Inferior parietal cortex (tissue), 1 donor: ENCODE measurements around the gene REEP2.
"Not testable (repeated sequence)": the region's sequence is repeated elsewhere in the genome, so short reads cannot be mapped to it uniquely, and the experiment has no call there.

Experiments used
- DNase-seq: peaks from one replicate; pipeline ENCODE4 v3.0.0-alpha.2; 2016; ENCODE audit errors: extremely low spot score

REEP2 gene

DNA sequence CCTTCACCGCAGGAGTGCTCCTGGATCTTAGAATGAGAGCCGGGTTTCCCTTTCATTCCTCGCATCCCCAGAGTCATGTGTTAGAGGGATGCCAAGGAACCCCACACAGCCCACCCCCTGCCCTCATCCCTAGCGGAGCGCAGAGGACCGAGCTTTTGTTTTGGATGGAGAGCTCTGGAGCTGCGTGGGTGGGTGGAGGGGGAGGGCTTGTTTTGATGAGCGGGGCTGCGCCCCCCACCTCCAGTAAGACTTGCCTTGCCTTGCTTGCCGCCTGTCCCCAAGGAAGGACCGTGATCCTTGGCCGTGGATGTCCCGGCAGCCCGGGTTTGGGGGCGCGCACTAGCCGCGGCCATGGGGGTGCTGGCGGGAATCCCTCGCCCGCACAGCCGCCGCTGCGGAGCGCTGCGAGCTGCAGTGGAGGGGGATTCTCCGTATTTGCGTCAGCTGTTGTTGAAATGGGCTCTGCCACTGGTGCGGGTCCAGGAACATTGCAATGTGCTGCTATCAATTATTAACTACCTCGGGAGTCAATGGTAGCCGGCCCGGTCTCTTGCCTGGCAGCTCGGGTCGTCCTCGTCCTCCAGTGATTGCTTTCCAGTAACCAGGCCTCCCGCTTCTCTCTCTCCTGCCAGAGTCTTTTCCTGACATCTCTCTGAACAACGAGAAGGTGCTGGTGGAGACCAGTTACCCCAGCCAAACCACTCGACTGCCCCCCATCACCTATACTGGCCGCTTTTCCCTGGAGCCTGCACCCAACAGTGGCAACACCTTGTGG is 27.5 kb downstream of the REEP2 start:
- DNase-seq = no peak

DNA sequence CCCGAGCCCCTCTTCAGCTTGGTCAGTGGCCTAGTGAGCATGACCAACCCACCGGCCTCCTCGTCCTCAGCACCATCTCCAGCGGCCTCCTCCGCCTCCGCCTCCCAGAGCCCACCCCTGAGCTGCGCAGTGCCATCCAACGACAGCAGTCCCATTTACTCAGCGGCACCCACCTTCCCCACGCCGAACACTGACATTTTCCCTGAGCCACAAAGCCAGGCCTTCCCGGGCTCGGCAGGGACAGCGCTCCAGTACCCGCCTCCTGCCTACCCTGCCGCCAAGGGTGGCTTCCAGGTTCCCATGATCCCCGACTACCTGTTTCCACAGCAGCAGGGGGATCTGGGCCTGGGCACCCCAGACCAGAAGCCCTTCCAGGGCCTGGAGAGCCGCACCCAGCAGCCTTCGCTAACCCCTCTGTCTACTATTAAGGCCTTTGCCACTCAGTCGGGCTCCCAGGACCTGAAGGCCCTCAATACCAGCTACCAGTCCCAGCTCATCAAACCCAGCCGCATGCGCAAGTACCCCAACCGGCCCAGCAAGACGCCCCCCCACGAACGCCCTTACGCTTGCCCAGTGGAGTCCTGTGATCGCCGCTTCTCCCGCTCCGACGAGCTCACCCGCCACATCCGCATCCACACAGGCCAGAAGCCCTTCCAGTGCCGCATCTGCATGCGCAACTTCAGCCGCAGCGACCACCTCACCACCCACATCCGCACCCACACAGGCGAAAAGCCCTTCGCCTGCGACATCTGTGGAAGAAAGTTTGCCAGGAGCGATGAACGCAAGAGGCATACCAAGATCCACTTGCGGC is 28.2 kb downstream of the REEP2 start:
- no peak for DNase-seq

DNA sequence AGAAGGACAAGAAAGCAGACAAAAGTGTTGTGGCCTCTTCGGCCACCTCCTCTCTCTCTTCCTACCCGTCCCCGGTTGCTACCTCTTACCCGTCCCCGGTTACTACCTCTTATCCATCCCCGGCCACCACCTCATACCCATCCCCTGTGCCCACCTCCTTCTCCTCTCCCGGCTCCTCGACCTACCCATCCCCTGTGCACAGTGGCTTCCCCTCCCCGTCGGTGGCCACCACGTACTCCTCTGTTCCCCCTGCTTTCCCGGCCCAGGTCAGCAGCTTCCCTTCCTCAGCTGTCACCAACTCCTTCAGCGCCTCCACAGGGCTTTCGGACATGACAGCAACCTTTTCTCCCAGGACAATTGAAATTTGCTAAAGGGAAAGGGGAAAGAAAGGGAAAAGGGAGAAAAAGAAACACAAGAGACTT is 28.9 kb downstream of the REEP2 start:
- DNase-seq = no peak

DNA sequence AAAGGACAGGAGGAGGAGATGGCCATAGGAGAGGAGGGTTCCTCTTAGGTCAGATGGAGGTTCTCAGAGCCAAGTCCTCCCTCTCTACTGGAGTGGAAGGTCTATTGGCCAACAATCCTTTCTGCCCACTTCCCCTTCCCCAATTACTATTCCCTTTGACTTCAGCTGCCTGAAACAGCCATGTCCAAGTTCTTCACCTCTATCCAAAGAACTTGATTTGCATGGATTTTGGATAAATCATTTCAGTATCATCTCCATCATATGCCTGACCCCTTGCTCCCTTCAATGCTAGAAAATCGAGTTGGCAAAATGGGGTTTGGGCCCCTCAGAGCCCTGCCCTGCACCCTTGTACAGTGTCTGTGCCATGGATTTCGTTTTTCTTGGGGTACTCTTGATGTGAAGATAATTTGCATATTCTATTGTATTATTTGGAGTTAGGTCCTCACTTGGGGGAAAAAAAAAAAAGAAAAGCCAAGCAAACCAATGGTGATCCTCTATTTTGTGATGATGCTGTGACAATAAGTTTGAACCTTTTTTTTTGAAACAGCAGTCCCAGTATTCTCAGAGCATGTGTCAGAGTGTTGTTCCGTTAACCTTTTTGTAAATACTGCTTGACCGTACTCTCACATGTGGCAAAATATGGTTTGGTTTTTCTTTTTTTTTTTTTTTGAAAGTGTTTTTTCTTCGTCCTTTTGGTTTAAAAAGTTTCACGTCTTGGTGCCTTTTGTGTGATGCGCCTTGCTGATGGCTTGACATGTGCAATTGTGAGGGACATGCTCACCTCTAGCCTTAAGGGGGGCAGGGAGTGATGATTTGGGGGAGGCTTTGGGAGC is 29.5 kb downstream of the REEP2 start:
- DNase-seq = no peak

DNA sequence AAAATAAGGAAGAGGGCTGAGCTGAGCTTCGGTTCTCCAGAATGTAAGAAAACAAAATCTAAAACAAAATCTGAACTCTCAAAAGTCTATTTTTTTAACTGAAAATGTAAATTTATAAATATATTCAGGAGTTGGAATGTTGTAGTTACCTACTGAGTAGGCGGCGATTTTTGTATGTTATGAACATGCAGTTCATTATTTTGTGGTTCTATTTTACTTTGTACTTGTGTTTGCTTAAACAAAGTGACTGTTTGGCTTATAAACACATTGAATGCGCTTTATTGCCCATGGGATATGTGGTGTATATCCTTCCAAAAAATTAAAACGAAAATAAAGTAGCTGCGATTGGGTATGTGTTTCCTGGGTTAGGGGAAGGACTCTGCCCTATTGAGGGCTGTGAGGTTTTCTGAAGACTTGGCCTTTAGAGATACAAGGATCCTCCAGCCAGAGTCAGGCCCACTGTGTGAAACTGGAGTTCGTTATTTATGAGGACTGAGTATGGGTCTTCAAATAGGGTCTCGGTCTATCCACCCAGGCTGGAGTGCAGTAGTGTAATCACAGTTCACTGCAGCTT is 30.2 kb downstream of the REEP2 start:
- no peak for DNase-seq

DNA sequence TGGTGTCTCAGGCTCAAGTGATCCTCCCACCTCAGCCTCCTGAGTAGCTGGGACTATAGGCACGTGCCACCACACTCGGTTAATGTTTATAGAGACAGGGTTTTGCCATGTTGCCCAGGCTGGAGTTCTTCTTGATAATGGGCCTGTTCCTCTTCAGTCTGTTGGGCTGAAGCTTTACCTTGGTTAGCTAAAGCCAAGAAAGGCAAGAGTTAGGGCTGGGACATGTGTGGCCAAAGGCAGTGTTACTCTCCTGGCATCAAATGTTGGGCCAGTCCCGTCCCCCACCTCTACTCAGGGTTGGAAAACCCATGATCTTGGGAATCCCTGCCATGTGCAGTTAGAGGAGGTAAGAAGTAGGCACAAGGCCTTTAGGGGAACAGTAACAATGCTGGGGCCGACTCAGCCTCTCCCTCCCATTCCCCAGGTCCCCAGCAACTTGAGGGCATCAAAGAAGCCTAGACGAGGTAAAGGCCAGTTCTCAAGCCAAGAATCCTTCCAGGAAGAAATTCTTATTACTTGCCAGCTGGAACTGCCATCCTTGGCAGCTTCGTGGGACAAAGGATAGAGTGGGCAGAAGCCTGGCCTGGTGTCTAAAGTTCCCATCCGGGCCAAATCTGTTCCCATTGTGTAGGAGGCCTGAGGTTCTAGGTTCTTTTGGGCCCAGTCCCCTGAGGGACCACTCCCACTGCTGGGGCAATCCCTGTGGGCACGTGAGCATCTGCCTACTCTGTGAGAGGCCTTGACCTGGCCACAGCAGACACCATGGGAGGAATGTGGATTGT is 30.9 kb downstream of the REEP2 start:
- DNase-seq = no peak

DNA sequence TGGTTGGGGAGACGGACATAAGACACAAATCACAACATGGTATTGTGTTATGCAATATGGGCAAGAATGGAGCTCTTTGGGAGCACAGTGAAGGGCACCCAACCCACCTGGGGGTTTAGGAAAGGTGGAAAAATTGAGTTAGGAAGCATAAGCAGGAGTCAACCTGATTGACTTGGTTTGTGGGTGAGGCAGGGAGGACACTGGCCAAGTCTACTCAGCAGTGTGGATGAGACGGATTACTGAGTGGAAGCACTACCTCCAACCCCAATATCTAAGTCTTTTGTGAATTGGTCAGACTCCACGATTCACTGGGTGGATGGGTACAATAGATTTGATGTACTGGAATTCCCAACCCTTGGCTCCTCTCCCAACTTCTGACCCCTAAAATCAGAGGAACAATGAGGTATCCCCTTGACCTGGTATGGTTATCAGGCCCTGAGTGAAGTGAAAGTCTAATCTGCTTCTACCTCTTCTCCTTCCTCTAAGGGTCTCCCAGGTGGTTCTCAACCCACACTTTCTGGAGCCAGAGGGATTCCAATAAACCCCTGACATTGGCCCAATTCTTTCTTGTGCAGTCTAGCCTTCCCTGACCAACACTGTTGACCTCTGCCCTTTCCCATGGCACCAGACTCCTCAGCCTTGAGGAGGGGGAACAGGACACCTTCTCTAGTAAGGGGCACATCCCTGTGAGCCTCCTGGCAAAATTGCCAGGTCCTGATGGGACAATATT is 31.6 kb downstream of the REEP2 start:
- DNase-seq = no peak

DNA sequence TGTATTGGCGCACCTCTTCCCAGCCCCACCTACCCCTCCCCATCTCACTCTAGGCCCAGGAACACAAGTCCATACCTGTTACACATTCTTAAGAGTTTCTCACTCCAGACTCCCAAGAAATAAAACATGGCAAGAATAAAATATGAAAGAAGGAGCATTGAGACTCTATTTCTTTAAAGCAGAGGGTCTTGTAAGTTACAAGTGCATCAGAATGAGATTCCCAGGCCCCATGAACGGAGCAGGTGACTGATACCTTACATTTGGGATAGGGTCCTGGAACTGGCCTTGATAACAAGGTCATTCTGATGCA is 32.1 kb downstream of the REEP2 start:
- DNase-seq = no peak

DNA sequence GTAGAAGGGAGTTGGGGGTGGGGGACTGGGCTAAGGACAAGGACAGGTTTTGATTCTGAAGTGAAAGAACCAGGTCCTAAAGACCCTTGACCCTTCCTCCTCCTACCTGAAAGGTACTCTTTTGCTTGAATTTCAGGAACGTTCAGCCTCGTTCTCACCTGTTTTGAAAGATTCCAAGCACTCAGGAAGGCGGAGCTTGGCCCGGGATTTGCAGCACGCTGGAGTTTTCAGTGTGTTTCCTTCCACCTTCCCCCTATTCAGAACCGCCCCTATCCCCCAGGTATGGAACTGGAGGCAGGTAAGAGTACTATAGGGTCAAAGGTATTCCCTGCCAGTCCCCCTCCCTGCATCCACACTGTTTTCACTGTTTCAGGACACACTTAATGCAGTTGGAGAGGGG is 33.5 kb downstream of the REEP2 start:
- DNase-seq = no peak

DNA sequence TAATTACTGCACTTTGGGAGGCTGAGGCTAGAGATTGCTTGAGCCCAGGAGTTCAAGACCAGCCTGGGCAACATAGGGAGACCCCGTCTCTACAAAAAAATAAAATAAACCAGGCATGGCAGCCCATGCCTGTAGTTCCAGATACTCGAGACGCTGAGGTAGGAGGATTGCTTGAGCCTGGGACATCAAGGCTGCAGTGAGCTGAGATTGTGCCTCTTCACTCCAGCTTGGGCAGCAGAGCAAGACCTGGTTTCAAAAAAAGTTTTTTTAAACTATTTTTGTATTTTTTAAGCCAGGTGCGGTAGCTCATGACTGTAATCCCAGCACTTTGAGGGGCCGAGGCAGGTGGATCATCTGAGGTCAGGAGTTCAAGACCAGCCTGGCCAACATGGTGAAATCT is 34.3 kb downstream of the REEP2 start:
- not testable (repeated sequence) for DNase-seq

DNA sequence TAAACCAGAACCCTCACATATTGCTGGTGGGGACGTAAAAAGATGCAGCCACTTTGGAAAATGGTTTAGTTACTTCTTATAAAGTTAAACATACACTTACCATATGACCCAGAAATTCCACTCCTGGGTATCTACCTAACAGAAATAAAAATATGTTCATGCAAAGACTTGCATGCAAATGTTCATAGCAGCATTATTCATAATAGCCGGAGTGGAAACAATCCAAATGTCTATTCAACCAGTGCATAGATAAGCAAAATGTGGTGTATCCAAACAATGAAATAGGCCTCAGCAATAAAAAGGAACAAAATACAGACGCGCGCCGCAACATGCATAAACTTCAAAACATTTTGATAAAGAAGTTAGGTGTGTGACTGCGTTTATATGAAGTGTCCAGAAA is 38.1 kb downstream of the REEP2 start:
- DNase-seq = no peak

DNA sequence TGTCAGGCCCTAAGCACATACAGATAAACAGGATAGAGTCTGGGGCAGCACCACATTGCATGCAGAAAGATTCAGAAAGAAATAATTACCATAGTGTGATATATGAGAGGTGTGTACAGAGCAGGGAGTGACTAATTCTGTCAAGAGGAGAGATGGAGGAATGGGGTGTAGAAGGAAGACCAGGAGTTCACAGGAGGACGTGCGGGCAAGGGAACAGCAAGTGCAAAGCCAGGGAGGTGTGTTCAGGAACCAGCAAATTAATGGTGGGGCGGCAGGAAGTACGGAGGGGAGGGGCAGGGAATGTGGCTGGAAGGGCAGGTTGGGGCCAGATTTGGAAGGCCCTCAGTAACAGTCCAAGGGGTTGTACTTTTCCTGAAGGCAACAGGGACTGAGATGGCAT is 43.8 kb downstream of the REEP2 start:
- no peak for DNase-seq

DNA sequence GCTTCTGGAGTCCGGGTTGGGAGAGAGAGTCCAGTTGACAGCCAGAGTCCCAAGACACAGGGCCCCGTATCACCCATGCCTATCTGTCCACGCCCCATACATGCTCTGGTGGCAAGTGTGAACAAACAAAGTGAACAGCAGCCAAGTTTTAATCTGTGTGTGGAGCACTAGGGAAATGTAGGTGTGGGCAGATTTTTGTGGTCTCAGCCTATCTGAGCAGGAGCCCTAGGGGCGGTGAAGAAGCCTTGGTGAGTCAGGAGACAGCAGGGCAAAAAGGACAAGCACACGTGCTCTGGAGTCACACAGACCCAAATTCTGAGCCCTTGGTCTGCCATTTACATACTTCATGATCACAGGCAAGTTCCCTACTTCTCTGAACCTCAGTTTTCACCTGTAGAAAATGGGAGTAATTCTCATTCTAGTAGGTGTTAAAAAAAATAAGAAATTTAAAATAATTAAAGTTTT is 49.7 kb downstream of the REEP2 start:
- no peak for DNase-seq

DNA sequence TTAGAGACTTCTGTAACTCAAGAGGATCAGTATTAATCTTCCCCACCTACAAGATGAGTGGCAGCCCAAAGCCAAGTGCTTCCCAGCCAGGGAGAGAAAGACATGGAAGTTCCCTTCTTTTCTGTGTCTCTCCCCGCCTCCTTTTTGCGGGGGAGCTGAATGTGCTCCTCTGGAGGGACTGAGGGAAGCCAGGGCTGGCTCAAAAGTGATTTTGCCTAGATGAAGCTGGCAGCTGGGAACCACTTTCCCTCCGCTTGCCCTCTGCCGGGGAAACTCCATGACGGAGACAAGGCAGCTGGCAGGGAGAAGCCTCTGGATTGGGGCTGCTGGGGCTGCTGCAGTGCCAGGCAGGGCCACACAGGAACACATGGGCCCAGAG is 50.8 kb downstream of the REEP2 start:
- DNase-seq = peak; percentile 61

DNA sequence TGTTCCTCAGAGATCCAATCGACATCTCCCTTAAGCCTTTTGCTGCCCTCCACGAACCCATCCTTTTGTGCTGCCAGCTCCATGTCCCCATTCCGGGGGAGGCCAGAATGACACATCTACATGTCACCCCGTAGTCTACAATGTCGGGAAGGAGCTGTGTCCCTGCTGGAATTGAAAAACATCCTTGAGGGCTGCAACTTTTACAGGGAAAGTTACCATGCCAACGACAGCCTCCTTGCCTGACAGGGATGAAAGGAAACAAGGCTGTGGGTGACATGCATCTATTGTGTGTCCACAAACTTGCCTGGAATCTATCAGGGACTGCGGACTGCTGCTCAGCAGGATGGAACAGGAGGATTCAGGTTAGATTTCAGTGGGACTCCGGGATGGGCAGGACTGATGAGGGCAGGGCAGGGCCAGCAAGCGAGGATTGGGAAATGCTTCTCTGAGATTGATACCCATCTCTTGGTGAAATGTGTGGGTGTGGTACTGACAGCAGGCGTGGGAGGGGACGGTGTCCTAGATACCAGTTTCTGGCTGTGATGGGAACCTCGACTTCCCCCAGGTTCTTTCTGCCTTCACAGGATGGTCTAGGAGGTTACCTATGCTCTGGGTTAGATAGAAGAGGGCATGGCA is 51.9 kb downstream of the REEP2 start:
- DNase-seq = no peak

DNA sequence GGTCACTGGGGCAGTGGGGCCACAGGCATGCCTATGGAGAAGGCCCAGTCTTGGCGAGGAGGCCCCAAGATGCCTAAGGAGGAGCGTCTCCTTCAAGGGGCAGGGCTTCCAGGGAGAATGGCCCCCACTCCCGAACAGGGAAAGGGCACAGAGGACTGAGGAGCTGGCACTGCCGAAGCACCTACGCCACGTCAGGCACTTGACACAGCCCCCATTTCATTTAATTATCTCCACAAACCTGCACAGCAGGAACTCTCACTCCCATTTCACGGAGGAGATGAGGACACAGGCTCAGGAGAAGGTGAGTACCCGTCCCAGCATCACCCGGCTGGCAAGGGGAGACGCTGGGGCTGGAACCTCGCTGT is 52.4 kb downstream of the REEP2 start:
- DNase-seq = no peak

DNA sequence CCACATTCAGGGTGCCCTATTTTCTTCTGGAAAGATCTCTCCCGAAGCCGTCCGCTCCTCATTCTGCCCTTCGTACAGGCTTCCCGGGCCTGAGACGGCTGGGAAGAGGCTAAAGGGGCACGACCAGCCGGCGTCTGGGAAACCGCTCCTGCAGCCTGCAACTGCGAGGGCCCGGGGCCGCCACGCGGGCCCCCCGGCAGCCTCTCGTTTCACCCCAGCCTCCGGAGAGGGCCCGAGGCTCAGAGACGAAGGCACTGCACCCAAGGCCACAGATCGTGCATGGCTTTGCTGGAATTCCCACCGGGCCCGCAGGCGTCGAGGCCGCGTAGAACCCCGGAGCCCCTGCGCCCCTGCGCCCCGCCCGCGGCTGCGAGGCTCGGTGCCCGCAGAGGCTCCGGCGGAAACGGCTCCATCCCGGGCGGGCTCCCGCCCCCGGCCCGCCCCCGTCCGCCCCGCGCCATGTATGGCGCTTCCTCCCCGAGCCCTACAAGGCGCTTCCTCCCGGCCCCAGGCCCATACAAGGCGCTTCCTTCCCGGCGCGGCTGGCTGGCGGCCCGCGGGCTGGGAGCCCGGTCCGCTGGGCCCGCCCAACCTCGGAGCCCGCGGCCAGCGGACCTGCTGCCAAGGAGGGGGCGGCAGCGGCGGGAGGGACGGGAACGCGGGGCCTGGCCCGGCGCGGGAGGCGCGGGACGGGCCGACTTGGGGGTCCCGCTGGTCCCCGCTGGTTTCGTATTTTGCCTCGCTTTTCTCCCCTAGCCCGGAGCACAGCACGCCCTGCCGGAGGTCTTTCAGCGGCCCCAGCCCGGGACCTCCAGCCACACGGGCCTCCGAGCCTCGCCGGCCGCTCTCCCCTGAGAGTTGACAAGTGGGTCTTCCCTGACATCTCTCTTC is 53.1 kb downstream of the REEP2 start:
- peak; percentile 91 for DNase-seq

DNA sequence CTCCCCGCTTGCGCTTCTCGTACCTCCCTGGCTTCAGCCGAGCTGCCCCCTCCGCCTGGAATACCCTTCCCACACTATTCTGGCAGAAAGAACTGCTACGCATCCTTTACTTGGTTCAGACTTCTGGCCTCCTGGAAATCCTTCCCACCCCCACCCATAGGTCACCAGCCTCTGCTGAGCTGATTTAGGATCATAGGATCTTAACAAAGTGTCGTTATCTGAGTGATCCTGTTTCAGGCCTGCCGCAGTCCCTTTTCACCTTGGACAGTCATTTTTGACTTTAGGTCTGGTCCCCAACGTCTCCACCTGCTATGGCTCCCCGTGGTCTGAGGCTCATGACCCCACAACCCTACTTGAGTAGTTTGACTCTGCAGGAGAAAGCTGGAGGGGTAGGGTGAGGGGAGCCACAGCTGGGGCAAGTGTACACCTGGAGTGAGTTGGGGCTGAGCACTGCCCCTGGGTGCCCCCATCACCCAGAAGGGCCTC is 53.7 kb downstream of the REEP2 start:
- DNase-seq = no peak

DNA sequence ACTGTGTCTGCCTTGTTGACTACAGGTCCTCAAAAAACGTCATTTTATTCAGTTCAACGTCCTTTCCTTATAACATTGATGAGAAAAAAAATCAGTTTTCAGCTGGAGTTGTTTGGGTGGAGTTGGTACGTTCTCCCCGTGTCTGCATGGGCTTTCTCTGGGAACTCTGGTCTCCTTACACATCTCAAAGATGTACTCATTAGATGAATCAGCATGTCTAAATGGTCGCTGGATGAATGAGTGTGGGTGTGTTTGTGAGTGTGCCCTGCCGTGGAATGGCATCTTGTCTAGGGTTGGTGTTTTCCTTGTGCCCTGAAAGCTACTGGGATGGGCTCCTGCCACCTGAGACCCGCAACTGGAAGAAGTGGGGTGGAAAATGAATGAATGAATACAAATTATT is 56.5 kb downstream of the REEP2 start:
- no peak for DNase-seq
